Trophoblast cell (in vitro differentiated cells and primary cell): ENCODE results near the gene C2orf68.
"Not testable (repeated sequence)": the region's sequence is repeated elsewhere in the genome, so short reads cannot be mapped to it uniquely, and the experiment has no call there.

Experiments
- DNase-seq, 2 donors: peaks; one replicate each; pipeline ENCODE4 v3.0.0-alpha.2; 2016
- H2AFZ ChIP-seq: 2 replicates; pipeline ENCODE4 v1.6.1; 2013; ENCODE audit warnings: low read length, moderate library complexity, mild to moderate bottlenecking; ENCODE audit not compliant: insufficient read depth, poor library complexity
- H2AK5ac ChIP-seq: 2 replicates; pipeline ENCODE4 v1.6.1; 2013; ENCODE audit warnings: mild to moderate bottlenecking, low read length
- H2BK120ac ChIP-seq: 2 replicates; pipeline ENCODE4 v1.6.1; 2013; ENCODE audit warnings: low read length, mild to moderate bottlenecking, moderate library complexity; ENCODE audit not compliant: insufficient read depth, poor library complexity
- H2BK12ac ChIP-seq: 2 replicates; pipeline ENCODE4 v1.6.1; 2013; ENCODE audit warnings: mild to moderate bottlenecking, low read length, moderate library complexity
- H2BK5ac ChIP-seq: 2 replicates; pipeline ENCODE4 v1.6.1; 2013; ENCODE audit warnings: low read length, low read depth, moderate library complexity, mild to moderate bottlenecking; ENCODE audit not compliant: poor library complexity
- H3K14ac ChIP-seq: 2 replicates; pipeline ENCODE4 v1.6.1; 2013; ENCODE audit warnings: mild to moderate bottlenecking, low read length
- H3K18ac ChIP-seq: 2 replicates; pipeline ENCODE4 v1.6.1; 2013; ENCODE audit warnings: mild to moderate bottlenecking, low read length
- H3K23ac ChIP-seq: 2 replicates; pipeline ENCODE4 v1.6.1; 2013; ENCODE audit warnings: low read length
- H3K27ac ChIP-seq: 2 replicates; pipeline ENCODE4 v1.5.1; 2013; ENCODE audit warnings: low read depth, mild to moderate bottlenecking, inconsistent platforms, low read length, moderate library complexity
- H3K27me3 ChIP-seq: 2 replicates; pipeline ENCODE4 v1.6.1; 2013; ENCODE audit warnings: inconsistent platforms, mild to moderate bottlenecking, low read length, moderate library complexity; ENCODE audit not compliant: insufficient read depth
- H3K36me3 ChIP-seq, 2 experiments: 1 replicate in 1 of 2; 2 replicates in 1 of 2; pipeline ENCODE4 v1.6.1; 2013; ENCODE audit warnings: low read length in 2 of 2, mild to moderate bottlenecking in 2 of 2, moderate library complexity in 1 of 2; ENCODE audit not compliant: insufficient read depth in 2 of 2, control insufficient read depth in 1 of 2
- H3K4ac ChIP-seq: 2 replicates; pipeline ENCODE4 v1.6.1; 2013; ENCODE audit warnings: low read depth, mild to moderate bottlenecking, low read length, moderate library complexity
- H3K4me1 ChIP-seq, 2 experiments: 1 replicate in 1 of 2; 2 replicates in 1 of 2; pipeline ENCODE4 v1.6.1; 2013; ENCODE audit warnings: low read length in 2 of 2, mild to moderate bottlenecking in 2 of 2, moderate library complexity in 1 of 2; ENCODE audit not compliant: insufficient read depth in 2 of 2, control insufficient read depth in 1 of 2
- H3K4me2 ChIP-seq: 2 replicates; pipeline ENCODE4 v1.6.1; 2013; ENCODE audit warnings: inconsistent platforms, mild to moderate bottlenecking, low read length, moderate library complexity
- H3K4me3 ChIP-seq: 2 replicates; pipeline ENCODE4 v1.5.1; 2013; ENCODE audit warnings: mild to moderate bottlenecking, low read depth, low read length, inconsistent platforms
- H3K79me1 ChIP-seq: one replicate; pipeline ENCODE4 v1.6.1; 2013; ENCODE audit warnings: low read length
- H3K79me2 ChIP-seq: 2 replicates; pipeline ENCODE4 v1.6.1; 2013; ENCODE audit warnings: low read length, mild to moderate bottlenecking; ENCODE audit not compliant: control insufficient read depth, insufficient read depth, poor library complexity
- H3K9ac ChIP-seq: 2 replicates; pipeline ENCODE4 v1.6.1; 2013; ENCODE audit warnings: mild to moderate bottlenecking, low read length
- H3K9me3 ChIP-seq: 2 replicates; pipeline ENCODE4 v1.6.1; 2013; ENCODE audit warnings: low read depth, mild to moderate bottlenecking, control low read depth, inconsistent platforms, low read length; ENCODE audit not compliant: insufficient read depth
- H4K12ac ChIP-seq: 2 replicates; pipeline ENCODE4 v1.6.1; 2013; ENCODE audit warnings: low read depth, mild to moderate bottlenecking, low read length, moderate library complexity
- H4K8ac ChIP-seq: 2 replicates; pipeline ENCODE4 v1.6.1; 2013; ENCODE audit warnings: low read depth, mild to moderate bottlenecking, low read length, moderate library complexity
- H4K91ac ChIP-seq: one replicate; pipeline ENCODE4 v1.6.1; 2013; ENCODE audit warnings: low read depth, mild to moderate bottlenecking, low read length, moderate library complexity
- WGBS: extraction: QIAGEN DNeasy Blood & Tissue Kit; methylation state at CpG from one replicate; pipeline ENCODE4 v1.1.7; 2013; ENCODE audit warnings: missing lambda C conversion rate; ENCODE audit not compliant: insufficient read length, insufficient coverage; ENCODE audit errors: extremely low coverage; 5-methylcytosine and 5-hydroxymethylcytosine counted together

C2orf68 gene

DNA sequence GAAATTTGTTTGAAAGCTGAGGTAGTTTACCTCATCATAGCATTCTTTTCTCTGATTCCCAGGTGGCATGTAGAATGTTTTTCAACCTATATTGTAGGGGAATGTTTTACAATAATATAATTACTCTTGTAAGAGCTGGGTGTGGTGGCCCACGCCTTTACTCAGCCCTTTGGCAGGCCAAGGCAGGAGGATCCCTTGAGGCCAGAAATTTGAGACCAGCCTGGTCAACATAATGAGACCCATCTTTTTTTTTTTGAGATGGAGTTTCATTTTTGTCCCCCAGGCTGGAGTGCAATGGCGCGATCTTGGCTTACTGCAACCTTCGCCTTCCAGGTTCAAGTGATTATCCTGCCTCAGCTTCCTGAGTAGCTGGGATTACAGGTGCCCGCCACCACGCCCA is 7.8 kb upstream of the C2orf68 start:
- Histone ChIP-seq H2AK5ac (no peak overlapping the region), H3K4me1 (no peaks in the 10 kb centered on the region), H3K4me2 (no peak overlapping the region), H3K9ac (no peak overlapping the region), H4K91ac (no peak overlapping the region), H2BK120ac (no peak overlapping the region), H3K36me3 (peaks cover 26 to 41% of the 10 kb centered on the region in 2 experiments), H3K27me3 (no peaks in the 10 kb centered on the region), H4K8ac (no peak overlapping the region), H3K79me1 (peaks cover 2% of the 10 kb centered on the region), H3K4ac (no peak overlapping the region), H3K79me2 (peaks cover 3% of the 10 kb centered on the region), H3K23ac (no peak overlapping the region), H3K4me3 (no peak overlapping the region), H2AFZ (no peak overlapping the region), H3K27ac (no peak overlapping the region), H2BK5ac (no peak overlapping the region), H4K12ac (no peak overlapping the region), H3K14ac (no peak overlapping the region), H3K9me3 (no peaks in the 10 kb centered on the region), H2BK12ac (no peak overlapping the region), H3K18ac (no peak overlapping the region)
- no CpG with 5 or more reads among the region's 6 CpGs for WGBS
- no peak for DNase-seq

DNA sequence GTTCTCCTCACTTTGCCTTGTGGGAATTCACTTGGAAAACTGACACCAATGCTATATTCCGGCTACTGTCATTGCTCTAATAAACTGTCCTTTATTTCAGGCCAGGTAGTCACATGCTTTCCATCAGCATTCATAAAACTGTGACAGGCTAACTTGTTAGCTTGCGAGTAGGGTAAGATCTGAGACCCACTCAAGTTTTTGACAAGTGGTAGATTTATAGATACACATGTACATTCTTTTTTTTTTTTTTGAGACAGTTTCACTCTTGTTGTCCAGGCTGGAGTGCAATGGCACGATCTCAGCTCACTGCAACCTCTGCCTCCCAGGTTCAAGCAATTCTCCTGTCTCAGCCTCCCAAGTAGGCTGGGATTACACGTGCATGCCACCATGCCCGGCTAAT is 5.9 kb upstream of the C2orf68 start:
- H4K91ac ChIP-seq, H2BK5ac ChIP-seq, H4K12ac ChIP-seq, H3K27me3 ChIP-seq, H3K4me1 ChIP-seq, H4K8ac ChIP-seq, H3K14ac ChIP-seq, H3K27ac ChIP-seq, H2BK12ac ChIP-seq, H3K4me3 ChIP-seq, H2AFZ ChIP-seq, H2AK5ac ChIP-seq, H2BK120ac ChIP-seq, H3K9me3 ChIP-seq, H3K79me1 ChIP-seq, DNase-seq, H3K18ac ChIP-seq, H3K23ac ChIP-seq, H3K79me2 ChIP-seq, H3K9ac ChIP-seq: not testable (repeated sequence)
- no CpG with 5 or more reads among the region's 5 CpGs for WGBS
- Histone ChIP-seq H3K4me2 (peak overlapping the region; percentile 66), H3K4ac (peak overlapping the region; percentile 17), H3K36me3 (peaks cover 17 to 26% of the 10 kb centered on the region in 2 experiments)

DNA sequence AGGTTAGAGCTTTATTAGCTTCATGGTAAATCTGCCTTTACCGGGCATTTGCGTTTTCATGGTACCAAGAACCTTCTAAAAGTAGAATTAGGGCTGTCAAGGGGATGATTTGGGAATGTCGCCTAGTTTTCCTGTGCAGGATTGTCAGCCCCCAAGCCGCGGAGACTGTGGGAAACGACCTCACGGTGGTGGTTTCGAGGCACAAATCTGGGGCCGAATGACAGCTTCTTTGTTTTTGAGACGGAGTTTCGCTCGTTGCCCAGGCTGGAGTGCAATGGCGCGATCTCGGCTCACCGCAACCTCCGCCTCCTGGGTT is 3.5 kb upstream of the C2orf68 start:
- Histone ChIP-seq H3K27me3 (no peaks in the 10 kb centered on the region), H4K8ac (peak overlapping the region; percentile 61), H4K91ac (peak overlapping the region; percentile 46), H3K9ac (no peak overlapping the region), H3K36me3 (peaks cover 10% of the 10 kb centered on the region in 2 experiments), H2AFZ (no peak overlapping the region), H3K9me3 (no peaks in the 10 kb centered on the region), H3K4me3 (no peak overlapping the region), H2BK120ac (no peak overlapping the region), H2AK5ac (no peak overlapping the region), H2BK5ac (no peak overlapping the region), H3K18ac (no peak overlapping the region), H3K14ac (no peak overlapping the region), H3K4ac (no peak overlapping the region), H3K4me1 (peaks cover 0 to 3% of the 10 kb centered on the region in 2 experiments), H3K79me1 (peaks cover 11% of the 10 kb centered on the region), H2BK12ac (no peak overlapping the region), H3K79me2 (peaks cover 8% of the 10 kb centered on the region), H3K4me2 (no peak overlapping the region), H3K23ac (no peak overlapping the region), H3K27ac (no peak overlapping the region), H4K12ac (no peak overlapping the region)
- DNase-seq = no peak
- no CpG with 5 or more reads among the region's 17 CpGs for WGBS

DNA sequence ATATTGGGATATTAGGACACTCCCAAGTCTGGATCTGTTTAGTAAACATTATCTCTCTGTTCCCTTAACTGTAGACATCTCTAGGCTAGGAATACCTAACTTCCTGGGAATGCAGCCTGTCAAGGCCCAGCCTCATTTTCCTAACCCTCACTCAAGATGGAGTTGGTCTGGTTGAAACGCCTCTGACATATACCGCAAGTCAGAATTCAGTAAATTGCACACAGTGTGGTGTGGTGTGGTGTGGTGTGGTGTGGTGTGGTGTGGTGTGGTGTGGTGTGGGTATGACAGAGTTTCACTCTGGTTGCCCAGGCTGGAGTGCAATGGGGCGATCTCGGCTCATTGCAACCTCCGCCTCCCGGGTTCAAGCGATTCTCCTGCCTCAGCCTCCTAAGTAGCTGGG is 2.9 kb upstream of the C2orf68 start:
- H3K18ac ChIP-seq, H3K4me1 ChIP-seq, H3K4me2 ChIP-seq, H3K4me3 ChIP-seq, H3K36me3 ChIP-seq, H4K12ac ChIP-seq, H3K9me3 ChIP-seq, H4K8ac ChIP-seq, H3K14ac ChIP-seq, H2BK12ac ChIP-seq, H4K91ac ChIP-seq, H2BK120ac ChIP-seq, H2AK5ac ChIP-seq, H3K79me2 ChIP-seq, H2AFZ ChIP-seq, H3K27ac ChIP-seq, H3K9ac ChIP-seq, H2BK5ac ChIP-seq, H3K23ac ChIP-seq, H3K4ac ChIP-seq, H3K27me3 ChIP-seq: not testable (repeated sequence)
- peak in 1 of 2 donors; percentile 44 for DNase-seq
- WGBS = no CpG with 5 or more reads among the region's 7 CpGs
- peaks cover 11% of the 10 kb centered on the region for H3K79me1 ChIP-seq
